H1 (cell line): Measurements from ENCODE around the gene RMDN3. TPM values are rescaled to one million over a fixed set of nuclear protein-coding genes. Genes with fewer than 3 reads are reported as not detected.

Experiments used
- CTCF ChIA-PET: fragments of 300-600 bp; sonication (Branson Sonifier 250); formaldehyde crosslinking; loops from one replicate; lab custom pipeline; 2021; ENCODE audit not compliant: partially characterized antibody; lab: Charles Lee
- POLR2A ChIA-PET: fragments of 300-600 bp; sonication (Branson Sonifier 250); formaldehyde crosslinking; loops from one replicate; lab custom pipeline; 2021; ENCODE audit warnings: inconsistent platforms; ENCODE audit not compliant: partially characterized antibody; lab: Charles Lee
- DNase-seq, 2 experiments: peaks; one replicate each; pipeline versions ENCODE4 v3.0.0 to v3.0.0-alpha.2; 2010 to 2022; ENCODE audit warnings: low spot score in 2 of 2, low read depth in 1 of 2, mixed read lengths in 1 of 2
- FAIRE-seq: peaks from 2 replicates; lab custom pipeline; 2011; peaks lifted over from hg19 to GRCh38; lab: Jason Lieb, UNC
- H2AFZ ChIP-seq: 2 replicates; pipeline ENCODE4 v1.8.1; 2012; ENCODE audit warnings: low read length, inconsistent platforms
- H2AK5ac ChIP-seq: 2 replicates; pipeline ENCODE4 v1.6.1; 2013; ENCODE audit warnings: low read depth, low read length
- H2BK120ac ChIP-seq: replicated peaks from 2 replicates; pipeline ENCODE3; 2013; ENCODE audit warnings: low read depth, low read length, inconsistent platforms
- H2BK12ac ChIP-seq: 2 replicates; pipeline ENCODE4 v1.6.1; 2013; ENCODE audit warnings: low read depth, low read length
- H2BK15ac ChIP-seq: 2 replicates; pipeline ENCODE4 v1.6.1; 2013; ENCODE audit warnings: low read length
- H2BK20ac ChIP-seq: 2 replicates; pipeline ENCODE4 v1.6.1; 2013; ENCODE audit warnings: low read length
- H2BK5ac ChIP-seq: 2 replicates; pipeline ENCODE4 v1.6.1; 2013; ENCODE audit warnings: low read depth, low read length
- H3K14ac ChIP-seq: 2 replicates; pipeline ENCODE4 v1.6.1; 2013; ENCODE audit warnings: inconsistent platforms; ENCODE audit not compliant: insufficient read length
- H3K18ac ChIP-seq: 2 replicates; pipeline ENCODE4 v1.6.1; 2013; ENCODE audit warnings: low read length; ENCODE audit errors: extremely low read depth
- H3K23ac ChIP-seq: 2 replicates; pipeline ENCODE4 v1.6.1; 2013; ENCODE audit warnings: inconsistent platforms; ENCODE audit not compliant: insufficient read length
- H3K23me2 ChIP-seq: 2 replicates; pipeline ENCODE4 v1.6.1; 2013; ENCODE audit warnings: low read depth, low read length
- H3K27ac ChIP-seq: 2 replicates; pipeline ENCODE4 v1.6.1; 2011; ENCODE audit warnings: low read depth, low read length, inconsistent platforms
- H3K27me3 ChIP-seq, 4 experiments: replicated peaks in 1 of 4; 1 replicate in 1 of 4; 2 replicates in 3 of 4; pipeline versions ENCODE4 v1.6.1 to v1.8.1; 2011 to 2013; ENCODE audit warnings: low read length in 3 of 4, mild to moderate bottlenecking in 3 of 4, inconsistent platforms in 2 of 4, mixed read lengths in 2 of 4, moderate library complexity in 1 of 4; ENCODE audit not compliant: control insufficient read depth in 3 of 4, insufficient read depth in 3 of 4; ENCODE audit errors: extremely low read depth in 1 of 4
- H3K36me3 ChIP-seq, 4 experiments: 2 replicates each; pipeline versions ENCODE4 v1.6.1 to v1.8.1; 2011 to 2013; ENCODE audit warnings: mild to moderate bottlenecking in 4 of 4, low read length in 3 of 4, moderate library complexity in 2 of 4, control low read depth in 1 of 4, inconsistent platforms in 1 of 4; ENCODE audit not compliant: insufficient read depth in 4 of 4, control insufficient read depth in 2 of 4
- H3K4ac ChIP-seq: replicated peaks from 2 replicates; pipeline ENCODE3; 2013; ENCODE audit warnings: low read length, low read depth, mixed read lengths, inconsistent platforms; ENCODE audit not compliant: insufficient read length
- H3K4me1 ChIP-seq, 4 experiments: replicated peaks in 1 of 4; 1 replicate in 1 of 4; 2 replicates in 3 of 4; pipeline versions ENCODE4 v1.6.1 to v1.8.1; 2011 to 2013; ENCODE audit warnings: low read length in 3 of 4, inconsistent platforms in 2 of 4, mixed read lengths in 1 of 4; ENCODE audit not compliant: insufficient read depth in 4 of 4, control insufficient read depth in 3 of 4
- H3K4me2 ChIP-seq, 2 experiments: 2 replicates each; pipeline versions ENCODE4 v1.6.1 to v1.8.1; 2011 to 2013; ENCODE audit warnings: low read depth in 2 of 2, low read length in 2 of 2, control low read depth in 1 of 2, inconsistent platforms in 1 of 2, mild to moderate bottlenecking in 1 of 2; ENCODE audit not compliant: insufficient read depth in 1 of 2
- H3K4me3 ChIP-seq, 4 experiments: fragments of 200-600, 300-600 bp in 1 of 4; sonication (generic), shearing (Covaris generic), sonication (Bioruptor Twin) in 1 of 4; 2 replicates each; pipeline versions ENCODE4 v1.5.1 to v1.8.1; 2011 to 2016; ENCODE audit warnings: low read length in 4 of 4, low read depth in 3 of 4, control low read depth in 2 of 4, inconsistent platforms in 2 of 4, mild to moderate bottlenecking in 2 of 4, mixed read lengths in 1 of 4, moderate library complexity in 1 of 4; ENCODE audit not compliant: insufficient read depth in 2 of 4; ENCODE audit errors: extremely low read depth in 1 of 4
- H3K56ac ChIP-seq: replicated peaks from 2 replicates; pipeline ENCODE3; 2013; ENCODE audit warnings: low read depth, mild to moderate bottlenecking, mixed read lengths, low read length, inconsistent platforms; ENCODE audit not compliant: insufficient read length
- H3K79me1 ChIP-seq: 2 replicates; pipeline ENCODE4 v1.6.1; 2013; ENCODE audit warnings: low read depth, low read length, control low read depth
- H3K79me2 ChIP-seq, 2 experiments: 2 replicates each; pipeline versions ENCODE4 v1.6.1 to v1.8.1; 2012 to 2013; ENCODE audit warnings: low read length in 2 of 2, mild to moderate bottlenecking in 2 of 2, inconsistent platforms in 1 of 2; ENCODE audit not compliant: insufficient read depth in 2 of 2, control insufficient read depth in 1 of 2
- H3K9ac ChIP-seq, 4 experiments: replicated peaks in 1 of 4; 1 replicate in 1 of 4; 2 replicates in 3 of 4; pipeline versions ENCODE4 v1.6.1 to v1.8.1; 2011 to 2013; ENCODE audit warnings: low read depth in 3 of 4, low read length in 3 of 4, control low read depth in 2 of 4, mild to moderate bottlenecking in 2 of 4, moderate library complexity in 2 of 4, inconsistent platforms in 1 of 4; ENCODE audit errors: extremely low read depth in 1 of 4
- H3K9me3 ChIP-seq, 2 experiments: 2 replicates each; pipeline versions ENCODE4 v1.6.1 to v1.8.1; 2012 to 2013; ENCODE audit warnings: mild to moderate bottlenecking in 2 of 2, moderate library complexity in 2 of 2, control low read depth in 1 of 2, inconsistent platforms in 1 of 2, low read depth in 1 of 2, low read length in 1 of 2, mixed read lengths in 1 of 2; ENCODE audit not compliant: insufficient read depth in 2 of 2
- H4K20me1 ChIP-seq, 2 experiments: replicated peaks in 1 of 2; 2 replicates each; pipeline versions ENCODE3 to v1.8.1; 2011 to 2013; ENCODE audit warnings: inconsistent platforms in 2 of 2, low read length in 2 of 2, mild to moderate bottlenecking in 1 of 2; ENCODE audit not compliant: insufficient read depth in 2 of 2, control insufficient read depth in 1 of 2
- H4K5ac ChIP-seq: 2 replicates; pipeline ENCODE4 v1.6.1; 2013; ENCODE audit warnings: low read length, low read depth, mixed read lengths, inconsistent platforms; ENCODE audit not compliant: insufficient read length
- H4K8ac ChIP-seq: 2 replicates; pipeline ENCODE4 v1.8.0; 2013; ENCODE audit warnings: mild to moderate bottlenecking, moderate library complexity, low read length, inconsistent platforms; ENCODE audit not compliant: insufficient read depth; ENCODE audit errors: extremely low read depth
- H4K91ac ChIP-seq: replicated peaks from 2 replicates; pipeline ENCODE3; 2013; ENCODE audit warnings: low read length, mixed read lengths, inconsistent platforms; ENCODE audit not compliant: insufficient read length
- NRF1 ChIP-seq: IDR thresholded peaks from 2 replicates; pipeline ENCODE4 v1.6.1; 2011; ENCODE audit warnings: mild to moderate bottlenecking, low read depth, low read length, improper control_type of control experiment
- SIN3A ChIP-seq, 2 experiments: IDR thresholded peaks in 1 of 2; conservative IDR thresholded peaks in 1 of 2; 2 replicates each; pipeline ENCODE4 v1.6.1; 2011 to 2012; ENCODE audit warnings: low read length in 2 of 2, improper control_type of control experiment in 1 of 2, low read depth in 1 of 2, mild to moderate bottlenecking in 1 of 2
- SIX5 ChIP-seq: IDR thresholded peaks from 2 replicates; pipeline ENCODE4 v1.6.1; 2011; ENCODE audit warnings: mild to moderate bottlenecking, low read depth, low read length
- TAF7 ChIP-seq: optimal IDR thresholded peaks from 2 replicates; pipeline ENCODE3; 2011; ENCODE audit warnings: low read depth, mild to moderate bottlenecking, inconsistent platforms, low read length, moderate library complexity, borderline replicate concordance
- WGBS, 2 experiments: shearing (Covaris generic) in 1 of 2; methylation state at CpG; one replicate each; pipeline versions ENCODE4 v1.1.6 to v1.1.7; 2013 to 2015; ENCODE audit warnings: low lambda C conversion rate in 2 of 2, mixed read lengths in 2 of 2, inconsistent platforms in 1 of 2, low coverage in 1 of 2, missing lambda C conversion rate in 1 of 2; ENCODE audit not compliant: insufficient replicate concordance in 2 of 2, insufficient coverage in 1 of 2, insufficient read length in 1 of 2; ENCODE audit errors: extremely low coverage in 1 of 2, missing lambda C conversion rate in 1 of 2; 5-methylcytosine and 5-hydroxymethylcytosine counted together
- polyA plus RNA-seq, 7 experiments: library from polyadenylated mRNA; depleted of rRNA in 3 of 7; stranded (reverse) in 5 of 7; unstranded in 2 of 7; fragments of >200 nt in 5 of 7; fragments of 200-250 nt in 2 of 7; gene quantifications; 1 replicate in 5 of 7; 2 replicates in 1 of 7; 4 replicates in 1 of 7; pipeline versions ENCODE4 v1.2.1 to v1.2.3, GENCODE V29; 2011 to 2013; ENCODE audit warnings: missing spikeins in 2 of 7, mixed read lengths in 2 of 7
- total RNA-seq: library from RNA; stranded (reverse); fragmentation: NEBNext Ultra II Directional; extraction: Animal tissue kit (Norgen Biotek cat#: 25700); gene quantifications from 2 replicates; pipeline ENCODE4 v1.2.1, GENCODE V29; 2021
- TF ChIP-seq, protein P1 (sequence below): IDR thresholded peaks from 2 replicates; pipeline ENCODE4 v1.6.1; 2012; ENCODE audit warnings: inconsistent platforms

The RMDN3 gene
- total and polyA plus RNA-seq, 2 of the 8 experiments (the other 6 are each of a cell fraction or from before 2014, with no cell fraction given) = 10.8 to 24.1 TPM

GRCh38 chr15:40771242-40771641, 16.2 kb upstream of the RMDN3 start:
- H3K4me2 ChIP-seq = no peak overlapping the region
- H2BK12ac ChIP-seq = no peak overlapping the region
- H4K8ac ChIP-seq = no peak overlapping the region
- no peak overlapping the region for H3K18ac ChIP-seq
- H2BK5ac ChIP-seq = no peak overlapping the region
- peaks cover 0 to 14% (median 3%) of the 10 kb centered on the region in 4 experiments; a peak in 2 of 8 replicates for H3K36me3 ChIP-seq
- no peak overlapping the region for H2BK20ac ChIP-seq
- no peak overlapping the region for H2BK15ac ChIP-seq
- H3K14ac ChIP-seq = no peak overlapping the region
- H3K79me2 ChIP-seq = no peaks in the 10 kb centered on the region
- H3K79me1 ChIP-seq = no peaks in the 10 kb centered on the region; the same call in 1 of the 2 replicates
- H3K4me3 ChIP-seq = no peak overlapping the region
- no peaks in the 10 kb centered on the region for H3K23me2 ChIP-seq
- no peaks in the 10 kb centered on the region for H3K9me3 ChIP-seq
- H3K56ac ChIP-seq = no peak overlapping the region
- H4K5ac ChIP-seq = no peak overlapping the region
- no peak overlapping the region for H4K91ac ChIP-seq
- no peak overlapping the region for H2AK5ac ChIP-seq
- 82% methylated on average over 5 of the region's 5 CpGs; no CpG with 5 or more reads in 1 of the 2 experiments for WGBS, 2 experiments
- ChIA-PET POLR2A (interaction anchor here (1.5 to 3.0 kb wide), 4 partner anchors 8 to 321 kb away, joined by 3 to 11 read pairs (median 8); partner anchors contain the start of gene GCHFR), CTCF (interaction anchor here (0.6 to 15.3 kb wide), 6 partner anchors 12 to 251 kb away, joined by 3 to 184 read pairs (median 5); partner anchors contain the start of gene VPS18)
- H3K4ac ChIP-seq = no peak overlapping the region
- H3K27ac ChIP-seq = no peak overlapping the region
- H3K23ac ChIP-seq = no peak overlapping the region
- no peak for FAIRE-seq
- H4K20me1 ChIP-seq = peaks cover 0 to 3% of the 10 kb centered on the region in 2 experiments
- no peak overlapping the region for H2AFZ ChIP-seq
- no peak overlapping the region for H3K9ac ChIP-seq
- H2BK120ac ChIP-seq = no peak overlapping the region
- no peak for DNase-seq
- peaks cover 0 to 12% (median 8%) of the 10 kb centered on the region in 4 experiments; a peak in 6 of 7 replicates for H3K4me1 ChIP-seq
- TF ChIP-seq SIX5 = no peak
- TF ChIP-seq, protein P1, sequence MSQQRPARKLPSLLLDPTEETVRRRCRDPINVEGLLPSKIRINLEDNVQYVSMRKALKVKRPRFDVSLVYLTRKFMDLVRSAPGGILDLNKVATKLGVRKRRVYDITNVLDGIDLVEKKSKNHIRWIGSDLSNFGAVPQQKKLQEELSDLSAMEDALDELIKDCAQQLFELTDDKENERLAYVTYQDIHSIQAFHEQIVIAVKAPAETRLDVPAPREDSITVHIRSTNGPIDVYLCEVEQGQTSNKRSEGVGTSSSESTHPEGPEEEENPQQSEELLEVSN = no peak
- TF ChIP-seq SIN3A (conservative IDR thresholded peaks at IDR 0.05 in 1 of 2, IDR thresholded peaks at IDR 0.05 in 1 of 2; ENCODE audit: low read depth in 1 of 2, low read length in 2 of 2) = no peak
- no peak for TF ChIP-seq NRF1
- no peak for TF ChIP-seq TAF7
- H3K27me3 ChIP-seq = no peaks in the 10 kb centered on the region
